ENCODE measurements around the gene HOXB2. TPM values are rescaled to one million over a fixed set of nuclear protein-coding genes. Genes with fewer than 3 reads are reported as not detected.

HOXB2 gene
- total and polyA plus RNA-seq, 4 donors: 6.6 to 62.4 (median 33.7) TPM

DNA sequence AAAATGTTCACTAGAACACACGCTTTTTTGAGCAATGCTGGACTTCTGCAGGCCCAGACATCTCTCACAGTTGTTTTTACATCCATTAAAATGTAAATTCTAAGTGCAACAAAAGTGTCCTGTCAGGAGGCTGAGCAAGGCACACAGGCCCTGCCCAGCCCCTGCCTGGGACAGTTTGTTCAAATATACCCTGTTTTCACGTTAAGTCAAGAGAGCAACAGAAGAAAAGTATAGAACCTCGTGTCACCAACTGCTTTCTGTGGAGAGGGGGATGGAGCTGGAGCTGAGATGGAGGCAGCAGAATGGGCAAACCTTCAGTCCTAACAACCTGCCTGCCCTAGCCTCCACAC, 4.3 kb upstream of the HOXB2 start:
- peak overlapping the region; percentile 28 for H3K4me3 ChIP-seq (ENCODE audit: low read depth, low read length)
- no peaks in the 10 kb centered on the region for H3K9me3 ChIP-seq (ENCODE audit: control insufficient read depth, insufficient read depth, low read length)
- H3K4me1 ChIP-seq (ENCODE audit: control insufficient read depth, insufficient read depth, low read length): peaks cover 71% of the 10 kb centered on the region
- no peaks in the 10 kb centered on the region for H3K27me3 ChIP-seq (ENCODE audit: control insufficient read depth, insufficient read depth, low read length)
- H3K27ac ChIP-seq (ENCODE audit: low read depth, low read length): peak overlapping the region; percentile 99
- DNase-seq (ENCODE audit: low read depth in 4 of 6, low spot score in 6 of 6): peak in 5 of 6 donors; percentile 17 to 78 (median 48)
- peaks cover 25% of the 10 kb centered on the region for H3K36me3 ChIP-seq (ENCODE audit: control insufficient read depth, insufficient read depth, low read length)
- WGBS (ENCODE audit: insufficient coverage): 0% methylated on average over 1 of the region's 3 CpGs

DNA sequence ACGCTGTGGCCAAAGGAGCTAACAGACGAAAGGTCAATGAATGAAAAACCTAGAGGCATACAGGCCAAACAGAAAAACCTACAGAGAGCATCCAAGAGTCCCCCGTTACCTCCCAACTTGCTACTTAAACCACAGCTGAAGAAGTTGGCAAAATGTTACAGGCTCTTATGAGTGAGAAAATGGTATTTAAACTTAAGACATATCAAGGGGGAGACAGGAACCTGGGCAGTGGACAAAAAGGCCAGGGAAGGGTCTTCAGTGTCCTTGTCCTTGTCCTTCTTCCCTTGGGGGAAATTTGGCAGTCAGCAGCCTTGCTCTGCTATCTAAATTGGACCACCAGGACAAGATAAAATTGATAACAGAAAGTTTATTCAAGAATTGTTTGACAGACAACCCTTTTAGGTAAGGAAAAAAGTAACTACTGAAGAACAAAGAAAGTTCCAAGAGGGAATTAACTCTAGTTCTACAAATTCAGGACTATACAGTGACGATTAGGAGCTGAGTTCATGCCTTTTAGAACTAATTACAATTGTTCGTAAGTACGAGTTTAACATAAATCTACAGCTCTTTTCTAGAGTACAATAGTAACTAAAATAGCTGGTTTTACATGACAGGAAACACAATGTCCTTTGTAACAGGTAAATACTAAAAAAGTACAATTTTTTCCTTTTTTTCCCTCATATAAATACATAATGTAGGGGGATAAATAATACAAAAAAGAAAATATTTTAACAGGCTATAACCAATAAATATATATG, 3.8 kb upstream of the HOXB2 start:
- Histone ChIP-seq H3K27me3 (ENCODE audit: control insufficient read depth, insufficient read depth, low read length) (no peaks in the 10 kb centered on the region), H3K4me3 (ENCODE audit: low read depth, low read length) (peak overlapping the region; percentile 28), H3K4me1 (ENCODE audit: control insufficient read depth, insufficient read depth, low read length) (peaks cover 70% of the 10 kb centered on the region), H3K27ac (ENCODE audit: low read depth, low read length) (peak overlapping the region; percentile 99), H3K36me3 (ENCODE audit: control insufficient read depth, insufficient read depth, low read length) (peaks cover 24% of the 10 kb centered on the region), H3K9me3 (ENCODE audit: control insufficient read depth, insufficient read depth, low read length) (no peaks in the 10 kb centered on the region)
- no CpG with 5 or more reads among the region's 6 CpGs for WGBS (ENCODE audit: insufficient coverage)
- peak in 5 of 6 donors; percentile 16 to 77 (median 29) for DNase-seq (ENCODE audit: low read depth in 4 of 6, low spot score in 6 of 6)

DNA sequence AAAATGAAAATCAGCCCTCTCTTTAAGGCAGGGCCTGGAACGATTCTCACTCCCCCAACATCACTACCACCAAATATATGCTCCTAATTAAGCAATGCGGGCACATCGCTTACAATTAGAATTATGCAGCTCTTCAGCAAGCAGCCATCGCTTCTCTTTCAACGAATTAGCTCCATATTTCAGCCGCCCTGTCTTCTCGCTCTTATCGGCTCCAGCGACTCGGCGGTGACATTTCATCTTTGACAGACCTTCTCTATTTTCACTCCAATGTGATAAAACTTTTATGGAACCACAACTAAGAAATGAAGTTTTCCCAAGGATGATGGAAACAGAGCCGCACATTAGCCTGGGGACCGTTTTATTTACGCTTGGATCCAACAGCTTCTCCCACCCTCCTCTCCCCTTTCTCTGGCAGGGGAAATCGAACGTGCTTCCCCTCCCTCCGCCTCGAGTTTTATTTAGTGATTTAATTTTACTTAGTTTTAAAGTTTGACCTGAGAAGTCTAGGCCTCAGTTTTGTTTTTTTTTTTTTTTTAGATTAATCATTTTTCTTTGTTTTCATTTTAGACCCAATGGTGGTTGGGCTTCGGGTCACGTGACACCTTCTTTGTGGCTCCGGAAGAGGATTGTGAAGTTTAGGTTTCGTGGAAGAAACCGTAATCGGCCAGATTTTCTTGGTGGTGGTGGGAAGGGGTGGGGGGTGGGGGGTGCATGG, 3.1 kb upstream of the HOXB2 start:
- 2% methylated on average over 16 of the region's 24 CpGs for WGBS (ENCODE audit: insufficient coverage)
- Histone ChIP-seq H3K4me3 (ENCODE audit: low read depth, low read length) (peak overlapping the region; percentile 28), H3K4me1 (ENCODE audit: control insufficient read depth, insufficient read depth, low read length) (peaks cover 65% of the 10 kb centered on the region)

DNA sequence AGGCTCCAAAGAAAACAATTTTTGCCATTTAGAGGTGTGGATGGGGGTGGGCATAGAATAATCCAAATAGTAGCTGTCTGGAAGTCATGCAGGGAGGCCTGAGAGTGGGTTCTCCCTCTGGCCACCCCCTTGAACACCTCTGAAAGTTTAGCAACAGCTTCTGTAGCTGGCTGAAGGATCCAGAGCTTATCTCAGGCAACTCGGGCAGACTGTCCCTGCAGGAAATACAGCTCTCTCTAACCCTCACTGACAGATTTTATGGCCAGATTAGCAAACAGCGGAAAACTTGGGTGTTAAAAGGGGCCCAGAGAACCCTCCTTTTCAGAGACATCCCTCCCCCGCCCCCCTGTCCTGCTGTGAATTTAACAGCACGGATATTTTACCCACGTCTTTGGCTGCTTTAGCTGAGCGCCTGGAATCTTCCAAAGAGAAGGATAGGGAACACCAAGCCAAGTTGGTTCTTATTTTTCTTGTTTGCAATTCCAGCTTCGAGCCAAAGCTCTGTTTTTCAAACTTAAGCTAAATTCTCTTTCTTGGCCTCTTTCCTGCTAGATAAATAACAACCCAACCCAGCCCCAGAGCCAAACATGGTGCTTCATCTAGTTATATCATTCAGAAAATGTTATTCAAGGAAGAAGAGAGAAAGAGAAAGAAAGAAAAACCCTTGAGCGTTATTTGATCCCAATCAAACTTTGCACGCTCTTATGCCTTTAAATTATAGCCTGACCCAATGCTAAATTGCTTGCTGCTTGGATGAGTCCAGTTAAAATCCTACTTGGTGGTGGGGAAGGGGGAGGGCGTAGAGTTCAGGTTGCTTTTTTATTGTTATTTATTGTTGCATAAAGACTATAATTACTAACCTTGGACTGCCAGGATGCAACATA, 2.3 kb upstream of the HOXB2 start:
- Histone ChIP-seq H3K4me3 (ENCODE audit: low read depth, low read length) (peak overlapping the region; percentile 28), H3K27me3 (ENCODE audit: control insufficient read depth, insufficient read depth, low read length) (no peaks in the 10 kb centered on the region), H3K27ac (ENCODE audit: low read depth, low read length) (peak overlapping the region; percentile 99), H3K4me1 (ENCODE audit: control insufficient read depth, insufficient read depth, low read length) (peaks cover 57% of the 10 kb centered on the region), H3K9me3 (ENCODE audit: control insufficient read depth, insufficient read depth, low read length) (no peaks in the 10 kb centered on the region), H3K36me3 (ENCODE audit: control insufficient read depth, insufficient read depth, low read length) (peaks cover 30% of the 10 kb centered on the region)
- WGBS (ENCODE audit: insufficient coverage): 9% methylated on average over 4 of the region's 10 CpGs
- peak in 5 of 6 donors; percentile 73 to 95 (median 80) for DNase-seq (ENCODE audit: low read depth in 4 of 6, low spot score in 6 of 6)

More for the DNA sequence above, 3.1 kb upstream of the HOXB2 start:
- no peaks in the 10 kb centered on the region for H3K27me3 ChIP-seq (ENCODE audit: control insufficient read depth, insufficient read depth, low read length)
- no peaks in the 10 kb centered on the region for H3K9me3 ChIP-seq (ENCODE audit: control insufficient read depth, insufficient read depth, low read length)
- H3K36me3 ChIP-seq (ENCODE audit: control insufficient read depth, insufficient read depth, low read length): peaks cover 28% of the 10 kb centered on the region
- DNase-seq (ENCODE audit: low read depth in 4 of 6, low spot score in 6 of 6): peak in 5 of 6 donors; percentile 52 to 89 (median 74)
- H3K27ac ChIP-seq (ENCODE audit: low read depth, low read length): peak overlapping the region; percentile 99

DNA sequence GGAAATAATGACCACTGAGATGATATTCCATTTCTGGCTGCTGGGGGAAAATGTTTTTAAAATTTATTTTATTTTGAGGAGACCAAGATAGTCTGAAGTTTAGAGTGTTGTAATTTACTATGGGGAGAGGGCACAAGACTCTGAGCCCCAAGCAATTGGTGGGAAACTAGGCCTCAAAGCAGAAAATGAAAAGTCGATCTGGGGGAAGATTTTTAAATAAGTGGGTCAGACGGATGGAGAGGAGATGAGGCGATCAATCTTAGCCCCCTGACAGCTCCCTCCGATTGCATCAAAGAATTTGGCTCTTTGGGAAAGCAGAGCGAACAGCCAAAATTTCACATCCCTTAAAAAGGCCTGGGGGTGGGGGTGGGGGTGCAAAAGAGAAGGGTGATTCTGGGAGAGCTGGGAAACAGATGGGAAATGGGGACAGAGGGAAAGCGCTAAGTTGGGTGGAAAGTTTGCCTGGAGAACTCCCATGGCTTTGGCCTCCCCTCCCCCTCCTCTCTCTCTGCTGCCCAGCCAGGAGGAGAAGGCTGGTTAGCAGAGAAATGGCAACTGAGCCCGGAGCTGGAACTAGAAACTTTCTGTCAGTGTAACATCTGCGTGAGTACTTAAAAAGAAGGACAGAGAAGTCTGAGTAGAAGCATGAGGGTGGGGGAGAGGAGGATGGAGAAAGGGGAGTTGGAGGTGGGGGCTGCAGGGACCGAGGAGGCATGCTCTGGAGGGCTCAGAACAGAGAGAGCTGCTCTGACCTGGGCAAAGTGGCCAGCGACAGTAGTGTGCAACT, 1.4 kb upstream of the HOXB2 start:
- DNase-seq (ENCODE audit: low read depth in 4 of 6, low spot score in 6 of 6): peak in 5 of 6 donors; percentile 55 to 88 (median 64)
- peak overlapping the region; percentile 99 for H3K27ac ChIP-seq (ENCODE audit: low read depth, low read length)
- H3K36me3 ChIP-seq (ENCODE audit: control insufficient read depth, insufficient read depth, low read length): peaks cover 26% of the 10 kb centered on the region
- H3K27me3 ChIP-seq (ENCODE audit: control insufficient read depth, insufficient read depth, low read length): no peaks in the 10 kb centered on the region
- 9% methylated on average over 4 of the region's 10 CpGs for WGBS (ENCODE audit: insufficient coverage)
- H3K4me1 ChIP-seq (ENCODE audit: control insufficient read depth, insufficient read depth, low read length): peaks cover 49% of the 10 kb centered on the region
- no peaks in the 10 kb centered on the region for H3K9me3 ChIP-seq (ENCODE audit: control insufficient read depth, insufficient read depth, low read length)
- peak overlapping the region; percentile 28 for H3K4me3 ChIP-seq (ENCODE audit: low read depth, low read length)

DNA sequence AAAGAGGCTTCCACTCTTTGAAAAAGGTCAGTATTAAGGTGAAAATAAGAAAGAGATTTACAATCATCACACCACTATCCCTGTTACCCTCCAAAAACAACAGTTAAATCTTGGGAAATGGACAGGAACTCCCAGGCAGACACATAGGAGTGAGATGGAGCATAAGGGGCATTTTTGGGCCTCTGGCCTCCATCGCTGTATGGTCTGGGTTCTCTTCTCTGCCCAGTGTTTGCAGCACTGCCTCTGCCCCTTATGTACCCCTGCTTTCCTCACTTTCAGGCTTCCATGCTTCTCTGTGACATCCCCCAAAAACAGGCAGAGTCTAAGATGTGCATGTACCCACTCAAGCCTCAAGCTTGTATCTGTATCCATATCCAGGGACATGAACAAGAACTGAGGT, 630 bp upstream of the HOXB2 start:
- H3K27me3 ChIP-seq (ENCODE audit: control insufficient read depth, insufficient read depth, low read length): no peaks in the 10 kb centered on the region
- H3K27ac ChIP-seq (ENCODE audit: low read depth, low read length): peak overlapping the region; percentile 99

DNA sequence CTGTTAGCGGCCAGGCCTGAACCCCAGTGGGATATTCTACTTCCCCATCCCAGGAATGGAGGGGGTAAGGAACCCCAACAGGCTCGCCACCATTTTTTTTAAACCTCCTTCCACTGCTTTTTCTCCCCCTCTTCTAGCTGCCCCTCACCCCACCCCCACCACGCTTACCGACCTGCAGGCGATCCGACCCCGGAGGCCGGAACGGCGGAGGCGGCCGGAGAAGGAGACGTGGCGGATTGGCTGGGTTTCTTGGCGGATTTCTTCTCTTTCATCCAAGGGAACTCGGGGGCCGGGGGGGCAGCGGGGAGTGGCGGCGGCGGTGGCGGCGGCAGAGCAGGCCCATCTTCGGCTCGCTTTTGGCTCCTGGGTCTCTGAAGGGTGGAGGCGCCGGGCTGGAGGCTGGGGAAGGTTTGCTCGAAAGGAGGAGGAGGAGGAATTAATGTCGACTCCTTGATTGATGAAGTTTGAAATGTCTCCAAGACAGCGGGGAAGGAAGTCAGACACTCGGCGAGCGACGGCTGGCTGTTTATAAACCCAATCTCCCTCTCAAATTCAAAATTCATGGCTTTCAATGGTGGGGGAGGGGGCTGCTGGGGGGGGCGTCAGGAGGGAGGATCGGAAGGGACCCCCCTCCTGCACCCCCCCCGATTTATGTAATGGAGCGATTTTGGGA, 424 bp downstream of the HOXB2 start:
- Histone ChIP-seq H3K4me3 (ENCODE audit: low read depth, low read length) (peak overlapping the region; percentile 86), H3K4me1 (ENCODE audit: control insufficient read depth, insufficient read depth, low read length) (peaks cover 42% of the 10 kb centered on the region), H3K9me3 (ENCODE audit: control insufficient read depth, insufficient read depth, low read length) (no peaks in the 10 kb centered on the region), H3K27ac (ENCODE audit: low read depth, low read length) (peak overlapping the region; percentile 99), H3K36me3 (ENCODE audit: control insufficient read depth, insufficient read depth, low read length) (peaks cover 14% of the 10 kb centered on the region), H3K27me3 (ENCODE audit: control insufficient read depth, insufficient read depth, low read length) (no peaks in the 10 kb centered on the region)
- 1% methylated on average over 18 of the region's 38 CpGs for WGBS (ENCODE audit: insufficient coverage)
- peak; percentile 78 to 97 (median 88) for DNase-seq (ENCODE audit: low read depth in 4 of 6, low spot score in 6 of 6)

More for the DNA sequence above, 630 bp upstream of the HOXB2 start:
- peak in 4 of 6 donors; percentile 14 to 60 (median 34) for DNase-seq (ENCODE audit: low read depth in 4 of 6, low spot score in 6 of 6)
- H3K4me1 ChIP-seq (ENCODE audit: control insufficient read depth, insufficient read depth, low read length): peaks cover 47% of the 10 kb centered on the region
- peak overlapping the region; percentile 86 for H3K4me3 ChIP-seq (ENCODE audit: low read depth, low read length)
- 33% methylated on average over 1 of the region's 1 CpG for WGBS (ENCODE audit: insufficient coverage)
- H3K9me3 ChIP-seq (ENCODE audit: control insufficient read depth, insufficient read depth, low read length): no peaks in the 10 kb centered on the region
- peaks cover 23% of the 10 kb centered on the region for H3K36me3 ChIP-seq (ENCODE audit: control insufficient read depth, insufficient read depth, low read length)

DNA sequence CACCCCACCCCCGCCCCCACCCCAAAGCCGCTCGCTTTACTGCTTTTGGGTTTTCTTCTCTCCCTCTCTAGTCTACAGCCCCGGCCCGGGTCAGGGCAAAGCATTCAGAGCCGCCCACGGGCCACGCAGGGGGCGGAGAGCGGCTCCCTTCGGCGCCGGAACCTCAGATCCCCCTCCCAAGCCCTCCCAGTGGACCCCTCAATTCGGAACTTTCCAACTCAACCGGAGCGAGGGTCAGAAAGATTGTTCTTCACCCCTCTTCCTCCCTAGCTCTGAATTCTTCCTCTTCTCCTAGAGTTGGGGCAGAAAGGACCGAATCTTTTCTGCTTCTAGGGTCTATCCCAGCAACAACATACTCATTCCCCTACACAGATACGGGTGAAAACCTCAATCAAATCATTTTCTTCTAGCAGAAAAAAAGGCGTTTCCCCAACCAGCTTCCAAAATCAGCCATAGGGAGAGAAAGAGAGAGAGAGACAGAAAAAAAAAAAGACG, 1.0 kb downstream of the HOXB2 start:
- H3K27me3 ChIP-seq (ENCODE audit: control insufficient read depth, insufficient read depth, low read length): no peaks in the 10 kb centered on the region
- peaks cover 41% of the 10 kb centered on the region for H3K4me1 ChIP-seq (ENCODE audit: control insufficient read depth, insufficient read depth, low read length)
- no peaks in the 10 kb centered on the region for H3K9me3 ChIP-seq (ENCODE audit: control insufficient read depth, insufficient read depth, low read length)
- H3K4me3 ChIP-seq (ENCODE audit: low read depth, low read length): peak overlapping the region; percentile 86
- H3K36me3 ChIP-seq (ENCODE audit: control insufficient read depth, insufficient read depth, low read length): peaks cover 14% of the 10 kb centered on the region
- DNase-seq (ENCODE audit: low read depth in 4 of 6, low spot score in 6 of 6): peak in 3 of 6 donors; percentile 36 to 64 (median 50)
- H3K27ac ChIP-seq (ENCODE audit: low read depth, low read length): peak overlapping the region; percentile 99
- WGBS (ENCODE audit: insufficient coverage): 0% methylated on average over 14 of the region's 20 CpGs
